Measurements from ENCODE around the gene MAP1LC3B. TPM values are rescaled to one million over a fixed set of nuclear protein-coding genes. Genes with fewer than 3 reads are reported as not detected.

The MAP1LC3B gene
- total RNA-seq, 1 donor, result 26.4 TPM

DNA sequence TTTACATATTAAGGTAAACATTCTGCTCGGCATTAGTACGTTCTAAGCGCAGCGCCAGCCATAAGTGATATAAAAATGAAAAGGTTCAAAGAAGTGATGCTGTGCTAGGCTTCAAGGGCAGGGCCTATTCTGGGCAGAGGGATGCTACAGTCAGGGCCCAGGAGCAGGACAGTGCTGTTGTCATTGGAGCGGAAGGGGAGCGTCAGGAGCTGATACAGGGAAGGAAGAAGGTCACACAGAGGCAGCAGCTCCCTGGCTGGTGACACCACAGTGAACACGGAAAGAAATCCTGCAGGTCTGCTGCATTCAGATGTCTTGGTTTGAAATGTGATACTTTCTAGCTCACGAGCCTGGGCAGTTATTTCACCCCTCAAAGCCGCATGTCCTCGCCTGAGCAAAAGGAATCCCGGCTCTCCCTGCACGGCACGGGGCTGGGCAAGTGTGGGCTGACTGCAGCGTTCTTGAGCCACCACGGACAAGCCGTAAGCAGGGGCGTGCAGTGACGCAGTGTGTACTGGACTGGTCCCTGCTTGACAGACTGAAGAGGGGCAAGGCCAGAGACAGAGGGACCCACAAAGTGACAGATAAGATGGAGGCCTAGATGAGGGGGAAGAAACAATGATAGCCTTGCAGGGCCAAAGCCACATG is 59.6 kb downstream of the MAP1LC3B start:
- DNase-seq (ENCODE audit: low read depth in 2 of 3, low spot score in 2 of 3), result no peak

DNA sequence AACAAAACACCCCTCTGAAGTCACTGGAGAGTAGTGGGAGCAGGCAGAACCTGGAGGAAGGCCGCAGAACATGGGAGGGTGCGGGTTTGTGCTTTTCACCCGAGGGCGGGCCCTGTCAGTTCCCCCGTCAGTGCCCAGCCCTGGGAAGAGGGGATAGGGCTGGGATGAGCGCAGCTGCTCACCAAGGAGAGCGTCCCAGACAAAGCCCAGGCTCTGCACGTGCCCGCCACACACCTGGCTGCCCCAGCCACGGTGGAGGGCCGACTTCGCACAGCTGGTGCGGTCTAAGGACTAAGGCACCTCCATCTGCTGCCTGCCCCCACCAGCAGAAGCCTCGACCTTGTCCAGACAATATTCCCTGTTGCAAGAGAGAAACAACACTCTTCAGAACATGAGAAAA is 61.2 kb downstream of the MAP1LC3B start:
- DNase-seq (ENCODE audit: low read depth in 2 of 3, low spot score in 2 of 3), result no peak

Other genes starting within 250 kb of the MAP1LC3B start
- 3.0 TPM for gene C16orf95, start 74.9 kb upstream of the MAP1LC3B start, total RNA-seq
- 21.3 TPM for gene FBXO31, start 8.6 kb upstream of the MAP1LC3B start, total RNA-seq
- 7.0 TPM for gene ZCCHC14, start 100.7 kb downstream of the MAP1LC3B start, total RNA-seq
- gene JPH3, start 210.2 kb downstream of the MAP1LC3B start, total RNA-seq, result not detected